GM21825 (cell line): ENCODE data around the gene WBP4.
"Not testable (repeated sequence)": the region's sequence is repeated elsewhere in the genome, so short reads cannot be mapped to it uniquely, and the experiment has no call there.

Experiments
- ATAC-seq: cut with Tn5 transposase; IDR thresholded peaks from one replicate; pipeline ENCODE4 v1.9.1; 2021; ENCODE audit warnings: mild to moderate bottlenecking, moderate library complexity; ENCODE audit not compliant: unreplicated experiment

The WBP4 gene, protein sequence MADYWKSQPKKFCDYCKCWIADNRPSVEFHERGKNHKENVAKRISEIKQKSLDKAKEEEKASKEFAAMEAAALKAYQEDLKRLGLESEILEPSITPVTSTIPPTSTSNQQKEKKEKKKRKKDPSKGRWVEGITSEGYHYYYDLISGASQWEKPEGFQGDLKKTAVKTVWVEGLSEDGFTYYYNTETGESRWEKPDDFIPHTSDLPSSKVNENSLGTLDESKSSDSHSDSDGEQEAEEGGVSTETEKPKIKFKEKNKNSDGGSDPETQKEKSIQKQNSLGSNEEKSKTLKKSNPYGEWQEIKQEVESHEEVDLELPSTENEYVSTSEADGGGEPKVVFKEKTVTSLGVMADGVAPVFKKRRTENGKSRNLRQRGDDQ

DNA sequence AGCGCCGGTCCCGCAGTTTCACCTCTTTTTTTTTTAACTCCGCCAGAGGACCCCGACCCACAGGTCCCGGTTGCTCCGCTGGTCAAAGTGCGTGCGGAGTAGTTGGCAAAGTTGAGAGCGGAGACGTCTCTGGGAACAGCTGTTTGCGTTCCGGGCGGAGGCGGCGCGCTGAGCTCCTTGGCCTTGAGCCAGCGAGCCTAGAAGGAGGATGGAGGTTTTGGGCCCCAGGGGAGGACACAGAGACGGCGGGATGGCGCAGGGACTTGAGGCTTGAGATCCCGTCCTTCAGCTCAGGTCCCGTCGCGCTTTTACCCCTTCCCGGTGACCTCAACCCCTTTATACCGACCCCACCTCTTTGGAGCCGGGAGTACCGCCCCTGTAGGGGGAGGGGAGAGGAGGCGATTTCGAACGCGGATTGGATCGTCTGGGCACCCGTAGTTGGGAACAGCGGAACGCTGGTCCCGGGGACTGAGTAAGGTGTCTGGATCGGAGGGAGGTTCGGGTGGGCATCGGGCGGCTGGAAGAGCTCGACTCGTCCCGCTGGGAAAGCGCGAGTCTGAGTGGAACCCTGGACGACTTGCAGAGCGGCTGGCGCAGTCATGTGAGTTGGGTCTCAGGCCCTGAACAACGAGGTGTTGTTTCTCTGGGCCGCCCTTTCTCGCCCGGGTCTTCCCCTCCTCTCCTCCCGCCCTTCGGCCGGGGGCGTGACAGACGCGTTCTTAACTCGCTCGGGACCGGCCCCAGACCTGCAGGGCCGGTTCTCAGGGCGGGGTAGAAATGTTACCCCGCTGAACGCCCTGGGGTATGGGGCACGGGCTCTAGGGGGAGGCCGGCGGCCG lies at the start of gene WBP4:
Gene WBP4 (plus strand): TSS at position 435 of the 839 bp plus-strand sequence. CDS start 165 bp downstream, at position 600.
- ATAC-seq: peak; percentile 69

DNA sequence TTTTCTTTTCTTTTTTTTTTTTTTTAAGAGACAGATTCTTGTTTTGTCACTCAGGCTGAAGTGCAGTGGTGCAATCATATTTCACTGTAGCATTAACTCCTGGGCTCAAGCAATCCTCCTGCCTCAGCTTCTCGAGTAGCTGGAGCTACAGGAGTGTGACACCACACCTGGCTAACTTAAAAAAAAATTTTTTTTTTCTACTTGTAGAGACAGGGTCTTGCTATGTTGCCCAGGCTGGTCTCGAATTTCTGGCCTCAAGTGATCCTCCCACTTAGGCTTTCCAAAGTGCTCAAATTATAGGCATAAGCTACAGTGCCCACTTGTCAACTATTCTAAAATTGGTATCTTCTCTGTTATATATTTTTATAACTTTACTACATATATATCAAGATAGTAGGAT lies 48.8 kb upstream of the WBP4 start:
- ATAC-seq: no peak

DNA sequence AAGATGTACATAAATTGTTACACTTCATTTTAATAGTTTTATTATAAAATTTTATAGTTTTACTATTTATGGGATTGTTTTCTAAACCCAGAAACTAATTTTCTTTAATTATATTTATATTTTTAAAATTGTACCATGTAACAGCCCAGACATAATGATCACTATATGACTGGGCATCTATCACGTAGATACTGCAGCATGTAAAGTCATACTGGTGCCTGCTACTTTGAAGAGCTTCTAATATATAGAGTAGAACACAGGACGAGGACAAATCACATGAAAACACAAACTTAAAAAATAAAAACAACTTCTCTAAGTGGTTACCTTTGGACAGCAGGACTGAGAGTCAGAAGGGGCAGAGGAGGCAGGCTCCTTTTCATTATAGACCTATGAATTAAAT lies 47.5 kb upstream of the WBP4 start:
- ATAC-seq: no peak

DNA sequence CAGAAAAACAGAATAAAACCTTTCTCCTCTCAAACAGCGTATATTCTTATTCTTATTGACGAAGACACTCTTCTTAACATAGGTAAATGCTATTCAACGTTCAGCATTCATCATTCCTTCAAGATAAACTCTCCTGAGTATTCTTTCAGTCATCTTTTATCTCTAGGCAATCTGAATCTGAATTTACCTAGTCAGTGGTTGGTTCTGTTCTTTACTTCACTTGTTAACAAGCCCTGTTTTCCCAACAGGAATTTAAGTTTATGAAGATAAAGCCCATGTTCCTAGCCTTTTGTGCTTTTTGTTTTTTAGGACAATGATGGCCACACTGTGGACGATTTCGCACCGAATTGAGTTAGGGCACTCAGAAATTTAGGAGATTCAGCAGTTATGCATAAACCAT lies 45.4 kb upstream of the WBP4 start:
- no peak for ATAC-seq

DNA sequence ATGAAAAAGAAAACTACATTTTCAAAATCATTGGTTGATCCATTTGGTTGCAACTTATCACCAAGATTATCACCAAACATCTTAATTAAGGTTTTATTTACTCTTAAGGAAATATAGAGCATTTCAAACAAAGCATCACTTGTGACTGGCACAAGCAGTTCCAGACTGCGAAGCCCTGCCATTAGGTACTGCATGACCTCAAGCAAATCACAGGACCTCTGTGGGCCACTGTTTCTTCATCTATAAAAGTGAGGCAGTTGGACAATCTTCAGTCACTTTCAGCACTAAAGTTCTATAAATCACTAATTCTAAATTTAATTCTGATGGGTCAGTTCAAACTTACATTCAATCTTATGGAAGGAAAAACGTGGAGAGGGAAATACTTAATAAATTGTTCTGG lies 44.1 kb upstream of the WBP4 start:
- no peak for ATAC-seq

DNA sequence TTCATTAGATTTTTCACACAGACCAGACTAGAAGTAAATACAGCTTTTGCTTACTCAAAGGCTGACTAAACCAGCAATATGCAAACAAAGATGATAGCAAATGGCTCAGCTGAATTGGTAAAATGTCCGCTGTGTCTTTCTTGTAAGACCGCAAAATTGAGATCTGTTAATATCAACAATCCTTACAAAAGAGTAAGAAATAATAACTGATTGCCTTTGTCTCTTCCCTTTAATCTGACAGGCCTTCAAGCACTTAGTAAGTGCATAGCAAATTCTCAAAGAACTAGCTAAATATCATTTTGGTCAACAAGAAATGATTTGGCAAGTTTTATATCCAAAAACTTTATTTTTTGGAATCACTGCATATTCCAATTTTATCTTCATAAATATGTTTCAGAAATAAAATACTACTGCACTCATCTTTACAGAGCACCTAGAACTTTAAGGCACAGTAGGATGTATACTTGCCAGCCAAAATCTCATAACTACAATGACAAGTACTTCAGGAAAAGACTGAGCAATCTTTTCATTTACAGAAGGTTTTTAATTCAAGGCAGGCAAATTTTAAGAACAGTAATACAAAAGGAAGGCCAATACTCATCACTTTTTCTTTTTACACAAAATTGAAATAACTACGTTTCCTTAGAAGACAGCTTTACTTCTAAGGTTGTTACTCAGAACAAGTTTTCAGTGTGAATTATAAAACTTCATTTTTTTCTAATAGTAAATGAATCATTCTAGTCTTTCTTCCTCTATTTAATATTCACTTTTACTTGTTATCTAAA lies 43.3 kb upstream of the WBP4 start:
- no peak for ATAC-seq

DNA sequence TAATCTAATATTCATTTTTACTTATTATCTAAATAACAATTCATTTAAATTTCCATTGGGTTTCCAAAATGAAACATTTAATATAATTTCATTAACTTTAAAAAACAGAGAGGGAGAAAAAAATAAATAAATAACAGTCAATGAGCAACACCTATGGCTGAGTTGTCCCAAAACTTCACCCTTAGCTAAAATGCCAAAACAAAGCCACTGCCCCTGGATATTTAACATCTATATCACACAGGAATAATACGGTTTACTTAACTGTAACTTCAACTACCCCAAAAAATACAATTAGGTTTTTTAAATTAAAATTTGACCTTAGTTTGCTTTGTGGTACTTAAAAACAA lies 42.7 kb upstream of the WBP4 start:
- no peak for ATAC-seq

DNA sequence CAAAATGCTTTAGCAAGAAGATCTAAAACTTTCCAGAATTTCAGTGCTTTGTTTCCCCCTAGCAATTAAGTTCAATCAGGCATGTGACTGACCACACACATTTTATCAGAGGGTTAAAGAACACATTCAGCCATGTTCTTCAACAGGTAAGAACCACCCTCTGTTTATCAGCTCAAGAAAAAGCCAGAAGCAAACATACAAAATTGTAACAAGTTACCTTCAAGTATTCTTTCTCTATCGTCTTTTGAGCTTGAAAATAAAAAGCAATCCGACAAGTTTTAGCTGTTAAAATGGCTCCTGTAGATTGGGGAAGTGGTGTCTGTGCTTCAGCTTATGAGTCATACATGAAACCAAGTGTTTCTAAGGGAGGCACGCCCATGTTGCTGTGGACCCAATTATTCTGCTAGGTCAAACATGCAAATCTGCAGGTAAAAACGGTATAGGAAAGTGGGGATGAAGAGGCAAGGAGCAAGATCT lies 42.3 kb upstream of the WBP4 start, which contains the start of gene ELF1:
Gene ELF1 (minus strand): TSS at position 306 of the 477 bp plus-strand sequence. CDS start 37,262 bp downstream, outside the sequence.
- ATAC-seq: peak; percentile 84

DNA sequence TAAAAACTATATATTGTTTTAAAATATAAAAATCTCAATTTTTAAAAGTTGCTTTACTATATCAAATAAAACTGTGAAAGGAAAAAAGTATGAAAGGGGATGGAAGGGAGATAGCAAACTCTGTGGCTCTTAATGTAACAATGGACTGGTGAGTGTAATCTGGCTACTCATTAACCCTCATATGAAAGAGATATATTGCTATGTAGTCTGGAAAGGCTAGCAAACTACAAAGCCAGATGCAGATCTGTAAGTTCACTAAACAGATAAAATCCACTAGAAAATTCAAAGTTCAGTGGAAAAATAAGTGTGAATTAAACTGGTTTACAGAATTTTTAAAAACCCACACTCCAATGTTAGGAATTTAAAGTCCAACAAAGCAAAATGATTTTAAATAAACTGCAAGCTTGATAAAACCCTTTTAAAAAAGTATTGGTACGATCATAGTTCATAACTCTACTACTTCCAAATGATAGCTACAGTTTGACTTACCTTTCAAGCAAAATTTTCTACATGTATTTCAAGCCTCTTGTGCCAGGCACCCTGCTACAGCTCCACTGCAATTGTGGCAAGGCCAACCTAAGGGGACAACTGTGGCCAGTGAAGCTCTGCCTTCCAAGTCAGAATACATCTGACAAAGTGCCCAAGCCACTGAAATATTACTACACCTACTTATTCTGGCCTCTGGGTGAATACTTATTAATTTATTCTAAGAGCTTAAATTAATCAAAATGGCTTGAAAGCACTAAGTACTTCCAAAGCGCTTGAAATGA lies 41.5 kb upstream of the WBP4 start:
- ATAC-seq: no peak

DNA sequence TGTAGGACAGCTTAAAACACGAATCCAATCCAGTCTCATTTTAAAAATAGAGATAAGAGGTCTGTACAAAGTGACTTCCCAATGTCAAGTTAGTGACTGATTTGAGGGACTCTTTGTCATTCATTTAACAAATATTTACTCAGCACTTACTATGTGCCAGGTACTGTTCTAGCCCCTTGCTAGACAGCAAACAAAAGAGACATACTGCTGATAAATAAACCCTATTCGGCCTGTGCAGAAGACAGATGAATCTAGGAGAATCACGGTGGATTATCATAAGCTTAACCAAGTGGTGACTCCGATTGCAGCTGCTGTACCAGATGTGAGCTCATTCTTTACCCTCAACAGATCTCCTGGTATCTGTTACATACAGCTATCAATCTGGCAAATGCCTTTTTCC lies 35.8 kb upstream of the WBP4 start:
- ATAC-seq: no peak

DNA sequence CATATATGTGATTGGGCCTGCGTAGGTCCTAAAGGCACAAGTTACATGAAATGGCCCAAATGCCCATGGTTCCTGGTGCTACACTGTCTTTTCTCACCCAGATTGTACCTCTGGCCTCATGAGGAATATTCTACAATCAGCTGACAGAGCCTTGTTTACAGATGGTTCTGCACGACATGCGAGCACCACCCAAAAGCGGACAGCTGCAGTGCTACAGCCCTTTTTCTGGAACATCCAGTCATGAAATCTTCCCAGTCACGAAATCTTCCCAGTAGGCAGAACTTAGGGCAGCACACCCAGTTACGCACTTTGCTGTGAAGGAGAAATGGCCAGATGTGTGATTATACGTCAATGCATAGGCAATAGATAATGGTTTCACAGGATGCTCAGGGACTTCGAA lies 34.5 kb upstream of the WBP4 start:
- ATAC-seq: no peak

DNA sequence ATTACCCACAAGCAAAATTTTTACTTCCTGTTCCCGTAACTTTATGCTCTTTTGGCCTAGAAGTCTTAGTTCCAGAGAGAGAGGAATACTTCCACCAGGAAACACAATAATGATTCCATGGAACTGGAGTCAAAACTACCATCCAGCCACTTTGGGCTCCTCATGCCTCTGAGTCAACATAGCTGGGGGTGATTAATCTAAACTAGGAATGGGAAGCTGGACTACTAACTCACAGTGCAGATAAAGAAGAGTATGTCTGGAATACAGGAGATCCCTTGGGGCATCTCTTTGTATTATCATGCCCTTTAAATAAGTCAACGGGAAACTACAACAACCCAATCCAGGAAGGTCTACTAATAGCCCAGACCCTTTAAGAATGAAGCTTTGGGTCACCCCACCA lies 33.3 kb upstream of the WBP4 start:
- no peak for ATAC-seq

DNA sequence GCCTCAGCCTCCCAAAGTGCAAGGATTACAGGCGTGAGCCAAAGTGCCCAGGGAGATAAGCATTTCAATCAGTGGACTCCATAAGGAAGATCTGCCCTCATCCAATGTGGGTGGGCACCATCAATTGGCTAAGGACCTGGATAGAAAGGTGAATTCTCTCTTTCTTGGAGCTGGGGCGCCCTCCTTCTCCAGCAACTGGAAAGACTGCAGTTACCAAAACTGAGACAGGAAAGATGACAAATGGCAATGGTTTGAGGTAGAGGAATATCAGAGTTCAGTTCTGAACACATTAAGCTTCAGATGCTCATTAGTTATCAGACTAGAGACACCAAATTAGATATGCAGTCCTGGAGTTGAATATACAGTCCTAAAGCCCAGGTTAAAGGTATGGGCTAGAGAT lies 31.7 kb upstream of the WBP4 start:
- no peak for ATAC-seq

DNA sequence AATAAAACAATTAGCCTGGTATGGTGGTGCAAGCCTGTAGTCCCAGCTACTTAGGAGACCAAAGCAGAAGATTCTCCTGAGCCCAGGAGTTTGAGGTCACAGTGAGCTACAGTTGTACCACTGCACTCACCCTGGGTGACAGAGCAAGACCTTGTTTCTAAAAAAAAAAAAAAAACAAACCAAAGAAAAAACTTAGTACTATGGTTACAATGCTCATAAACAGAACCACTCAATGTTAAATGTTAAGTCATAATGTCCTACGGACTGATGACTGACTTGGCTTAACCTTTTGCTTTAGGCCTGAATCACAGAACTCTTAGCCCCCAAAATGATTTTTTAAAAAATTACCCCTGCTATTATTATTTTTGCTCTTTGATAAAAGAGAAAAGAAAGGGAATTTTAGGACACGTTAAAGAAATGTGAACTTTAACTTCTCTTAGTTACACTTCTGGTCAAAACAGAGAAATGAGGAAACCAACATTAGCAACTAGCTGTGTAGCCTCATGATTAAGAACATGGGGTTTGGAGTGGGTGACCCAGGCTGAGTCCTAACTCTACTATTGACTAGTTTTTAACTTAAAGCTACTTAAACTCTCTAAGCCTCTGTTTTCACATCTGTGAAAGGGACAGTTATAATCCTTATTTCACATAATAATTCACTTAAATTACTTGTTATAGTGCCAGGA lies 28.5 kb upstream of the WBP4 start:
- no peak for ATAC-seq

DNA sequence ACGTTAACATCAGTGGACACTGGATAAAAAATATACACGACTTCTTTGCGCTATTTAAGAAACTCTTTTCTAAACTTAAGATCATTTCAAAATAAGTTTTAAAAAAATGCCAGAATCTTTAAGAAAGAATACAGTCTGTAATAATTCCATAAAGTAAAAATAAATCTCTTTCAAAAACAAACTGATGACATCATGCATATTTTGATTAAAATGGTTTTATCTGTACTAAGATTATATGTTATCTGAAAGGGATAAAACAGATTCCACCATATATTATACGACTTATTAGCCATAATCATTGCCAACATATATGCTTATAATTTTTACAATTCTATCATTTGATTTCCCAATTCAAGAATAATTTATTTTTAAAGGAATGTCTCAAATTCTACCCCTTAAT lies 26.9 kb upstream of the WBP4 start:
- ATAC-seq: no peak

DNA sequence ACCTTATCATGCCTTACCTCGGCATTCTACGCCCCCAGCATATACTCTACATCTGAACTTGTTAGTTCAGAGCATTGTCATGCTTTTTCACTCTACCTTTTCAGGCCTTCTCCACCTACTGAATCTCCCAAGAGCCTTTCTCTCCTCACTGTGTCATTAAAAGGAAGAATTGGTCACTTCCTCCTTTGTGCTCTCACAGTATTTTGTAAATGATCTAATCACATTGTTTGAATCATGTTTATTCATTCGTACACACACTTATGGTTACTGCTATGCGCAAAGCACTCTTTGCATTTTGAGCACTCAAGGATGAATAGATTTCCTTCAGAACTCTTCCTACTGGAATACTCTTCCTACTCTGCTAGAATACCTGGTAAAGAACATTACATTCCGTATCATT lies 26.4 kb upstream of the WBP4 start:
- no peak for ATAC-seq

DNA sequence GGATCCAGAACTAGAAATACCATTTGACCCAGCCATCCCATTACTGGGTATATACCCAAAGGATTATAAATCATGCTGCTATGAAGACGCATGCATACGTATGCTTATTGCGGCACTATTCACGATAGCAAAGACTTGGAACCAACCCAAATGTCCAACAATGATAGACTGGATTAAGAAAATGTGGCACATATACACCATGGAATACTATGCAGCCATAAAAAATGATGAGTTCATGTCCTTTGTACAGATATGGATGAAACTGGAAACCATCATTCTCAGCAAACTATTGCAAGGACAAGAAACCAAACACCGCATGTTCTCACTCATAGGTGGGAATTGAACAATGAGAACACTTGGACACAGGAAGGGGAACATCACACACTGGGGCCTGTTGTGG lies 24.8 kb upstream of the WBP4 start:
- not testable (repeated sequence) for ATAC-seq

DNA sequence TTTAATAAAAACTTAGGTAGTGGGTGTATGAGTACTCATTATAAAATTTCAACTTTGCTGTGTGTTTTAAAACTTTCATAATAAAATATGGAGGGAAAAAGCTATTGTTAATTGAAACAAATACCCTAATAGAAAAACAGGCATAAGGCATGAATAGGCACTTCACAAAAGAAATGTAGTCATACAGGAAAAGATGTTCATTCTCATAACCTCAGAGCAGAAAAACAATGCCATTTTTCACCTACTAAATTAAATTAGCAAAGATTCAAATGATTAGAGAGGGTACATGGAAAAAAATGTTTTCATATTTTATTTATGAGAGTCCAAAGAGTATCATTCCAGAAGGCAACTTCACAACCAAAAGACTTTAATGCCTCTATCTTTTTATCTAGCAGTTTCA lies 21.6 kb upstream of the WBP4 start:
- ATAC-seq: no peak

DNA sequence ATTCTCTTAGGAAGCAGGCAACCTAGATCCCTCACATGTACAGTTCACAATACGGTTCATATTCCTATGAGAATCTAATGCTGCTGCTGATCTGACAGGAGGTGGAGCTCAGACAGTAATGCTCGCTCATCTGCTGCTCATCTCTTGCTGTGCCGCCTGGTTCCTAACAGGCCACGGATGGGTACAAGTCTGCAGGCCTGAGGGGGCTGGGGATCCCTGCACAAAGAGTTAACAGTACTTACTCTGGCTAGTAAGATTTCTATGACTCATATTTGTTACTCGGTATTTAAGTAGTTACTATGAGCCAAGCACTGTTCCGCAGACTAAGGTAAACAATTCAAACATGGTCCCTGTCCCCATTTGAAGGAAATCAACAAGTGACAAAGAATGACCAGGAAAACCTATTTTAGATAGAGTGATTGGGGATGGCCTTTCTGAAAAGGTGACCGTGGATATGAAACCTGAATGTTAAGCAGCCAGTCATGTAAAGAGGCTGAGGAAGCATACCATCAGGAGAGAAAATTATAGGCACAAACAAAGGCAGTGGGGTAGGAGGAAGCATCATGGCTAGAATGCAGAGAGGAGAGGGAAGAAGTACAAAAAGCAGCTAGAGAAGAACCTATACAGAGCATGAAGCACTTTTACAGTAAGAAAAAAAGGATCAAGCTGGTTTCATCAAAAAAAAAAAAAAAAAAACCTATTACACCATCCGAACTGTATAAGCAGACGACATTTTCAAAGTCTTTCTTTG lies 20.6 kb upstream of the WBP4 start:
- ATAC-seq: no peak
